ENCODE data around the gene STARD7. TPM values are rescaled to one million over a fixed set of nuclear protein-coding genes. Genes with fewer than 3 reads are reported as not detected.
"Not testable (repeated sequence)": the region's sequence is repeated elsewhere in the genome, so short reads cannot be mapped to it uniquely, and the experiment has no call there.

The STARD7 gene
- 100 to 1,000 TPM; 202 to 225 TPM for total RNA-seq

DNA sequence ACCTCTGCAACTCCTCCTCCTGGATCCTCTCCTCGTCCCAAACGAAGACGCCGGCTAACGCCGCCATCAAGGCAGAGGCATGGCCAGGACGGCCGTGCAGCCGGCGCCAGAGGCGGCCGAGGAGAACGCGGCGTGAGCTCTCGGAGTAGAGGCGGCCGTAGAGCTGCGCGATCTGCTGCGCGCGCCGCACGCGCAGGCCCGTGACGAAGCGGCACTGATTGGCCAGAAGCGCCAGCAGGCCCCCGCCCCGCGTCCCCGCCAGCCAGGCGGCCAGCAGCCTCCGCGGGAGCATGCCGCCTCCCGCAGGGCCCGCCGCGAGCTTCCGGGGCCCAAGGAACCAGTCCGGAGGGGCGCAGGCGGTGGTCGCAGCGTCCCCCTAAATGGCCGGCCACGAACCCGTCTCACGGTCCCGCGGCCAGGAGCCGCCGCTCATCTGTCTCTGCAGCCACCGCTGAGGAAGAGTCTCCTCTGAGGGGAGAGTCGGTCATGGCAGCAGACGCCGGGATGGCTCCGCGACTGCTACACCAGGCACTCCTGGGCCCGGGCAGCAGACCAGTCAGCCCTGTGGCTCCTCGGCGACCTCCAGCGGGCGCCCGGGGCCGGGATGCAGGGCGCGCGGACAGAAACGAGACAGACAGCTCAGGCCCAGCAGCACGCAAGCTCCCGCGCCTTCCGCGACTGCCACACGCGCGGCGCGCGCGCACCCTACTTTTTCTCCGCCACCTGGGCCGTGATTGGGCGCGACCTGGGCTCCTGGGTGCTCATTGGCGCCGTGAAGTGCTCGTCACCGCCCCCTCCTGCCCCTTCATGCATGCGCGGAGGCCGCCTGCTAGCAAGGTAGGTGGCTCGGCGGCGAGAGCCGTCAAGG lies at the start of gene STARD7:
Gene STARD7 (minus strand): TSS at position 685 of the 868 bp plus-strand sequence. CDS start 393 bp downstream, at position 292.
- peak; percentile 89 to 90 for ATAC-seq (replicated peaks in 1 of 2)
- Mint-ChIP-seq H3K4me1 (ENCODE audit: low read depth) (peaks cover 55% of the 10 kb centered on the region), H3K27me3 (ENCODE audit: low read depth) (no peaks in the 10 kb centered on the region), H3K27ac (peak within 1 kb of the TSS; percentile 92), H3K4me3 (peak within 1 kb of the TSS; percentile 94 to 96), H3K36me3 (ENCODE audit: insufficient read depth in 2 of 2) (peaks cover 6 to 20% of the 10 kb centered on the region in 2 donors), H3K9me3 (no peaks in the 10 kb centered on the region)
- peak; percentile 98 to 99 for DNase-seq

- DNase-seq; ATAC-seq (replicated peaks in 1 of 2); H3K4me3 Mint-ChIP-seq; H3K9me3 Mint-ChIP-seq; H3K27me3 Mint-ChIP-seq (ENCODE audit: low read depth); H3K27ac Mint-ChIP-seq: not testable (repeated sequence)
- H3K36me3 Mint-ChIP-seq (ENCODE audit: insufficient read depth in 2 of 2): peaks cover 2 to 14% of the 10 kb centered on the region in 2 donors
- peaks cover 72% of the 10 kb centered on the region for H3K4me1 Mint-ChIP-seq (ENCODE audit: low read depth)
These were observed 49.1 kb upstream of the STARD7 start for GRCh38 chr2:96257744-96258143.

DNA sequence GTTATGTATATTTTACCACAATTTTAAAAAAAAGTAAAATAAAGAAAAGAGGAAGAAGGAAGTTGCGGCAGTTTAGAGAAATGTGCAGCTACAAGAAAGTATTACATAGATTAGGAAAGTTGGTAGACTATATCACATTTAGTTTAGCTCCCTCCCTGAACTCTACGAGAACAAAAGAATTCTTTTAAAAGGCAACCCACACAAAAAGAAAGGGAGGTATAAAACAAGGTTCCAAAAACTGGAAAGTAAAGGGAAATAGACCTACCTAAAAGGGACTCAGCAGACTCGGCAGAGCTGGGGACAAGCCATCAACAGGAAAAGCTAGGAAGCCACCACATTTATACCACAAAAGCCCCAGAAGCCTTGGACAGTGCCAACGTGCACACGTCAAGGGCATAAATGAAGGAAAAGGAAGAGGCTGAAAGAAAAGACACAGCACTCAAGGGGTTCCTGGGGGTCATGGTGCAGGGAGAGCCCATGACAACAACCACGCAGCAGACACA lies 48.0 kb upstream of the STARD7 start:
- ATAC-seq (replicated peaks in 1 of 2) (no peak), DNase-seq (no peak)
- Mint-ChIP-seq H3K27ac (peak overlapping the region; percentile 86), H3K27me3 (ENCODE audit: low read depth) (no peaks in the 10 kb centered on the region), H3K36me3 (ENCODE audit: insufficient read depth in 2 of 2) (peaks cover 2 to 13% of the 10 kb centered on the region in 2 donors), H3K4me1 (ENCODE audit: low read depth) (peaks cover 69% of the 10 kb centered on the region), H3K4me3 (peak overlapping the region; percentile 34 to 61), H3K9me3 (no peaks in the 10 kb centered on the region)

- Mint-ChIP-seq H3K27ac (no peak overlapping the region), H3K9me3 (no peaks in the 10 kb centered on the region), H3K4me1 (ENCODE audit: low read depth) (peaks cover 54% of the 10 kb centered on the region), H3K36me3 (ENCODE audit: insufficient read depth in 2 of 2) (peaks cover 2 to 13% of the 10 kb centered on the region in 2 donors), H3K27me3 (ENCODE audit: low read depth) (no peaks in the 10 kb centered on the region), H3K4me3 (no peak overlapping the region)
- no peak for DNase-seq
- ATAC-seq (replicated peaks in 1 of 2): no peak
These were observed 45.9 kb upstream of the STARD7 start for GRCh38 chr2:96254571-96254970.

DNA sequence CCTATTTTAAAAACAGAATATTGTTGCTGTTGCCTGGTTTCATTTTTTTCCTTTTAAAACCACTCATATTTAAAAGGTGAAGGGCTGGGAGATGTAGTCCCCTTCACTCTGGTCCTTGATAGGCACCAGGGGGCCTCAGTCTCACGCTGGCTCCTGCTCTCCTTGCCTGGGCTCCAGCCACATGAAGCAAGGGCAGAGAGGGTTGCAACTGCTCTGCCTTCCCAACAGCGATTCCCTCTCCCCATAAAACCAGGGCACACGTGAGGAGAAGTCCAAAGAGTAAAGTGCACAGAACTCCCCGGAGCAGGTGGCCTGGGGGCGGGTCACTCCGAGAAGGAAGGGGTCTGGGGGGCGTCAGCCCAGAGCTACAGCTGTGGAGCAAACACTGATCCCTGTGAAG lies 44.4 kb upstream of the STARD7 start:
- Mint-ChIP-seq H3K4me3 (no peak overlapping the region), H3K9me3 (no peaks in the 10 kb centered on the region), H3K4me1 (ENCODE audit: low read depth) (peaks cover 39% of the 10 kb centered on the region), H3K27ac (no peak overlapping the region), H3K36me3 (ENCODE audit: insufficient read depth in 2 of 2) (peaks cover 2 to 13% of the 10 kb centered on the region in 2 donors), H3K27me3 (ENCODE audit: low read depth) (no peaks in the 10 kb centered on the region)
- DNase-seq (no peak), ATAC-seq (replicated peaks in 1 of 2) (no peak)

DNA sequence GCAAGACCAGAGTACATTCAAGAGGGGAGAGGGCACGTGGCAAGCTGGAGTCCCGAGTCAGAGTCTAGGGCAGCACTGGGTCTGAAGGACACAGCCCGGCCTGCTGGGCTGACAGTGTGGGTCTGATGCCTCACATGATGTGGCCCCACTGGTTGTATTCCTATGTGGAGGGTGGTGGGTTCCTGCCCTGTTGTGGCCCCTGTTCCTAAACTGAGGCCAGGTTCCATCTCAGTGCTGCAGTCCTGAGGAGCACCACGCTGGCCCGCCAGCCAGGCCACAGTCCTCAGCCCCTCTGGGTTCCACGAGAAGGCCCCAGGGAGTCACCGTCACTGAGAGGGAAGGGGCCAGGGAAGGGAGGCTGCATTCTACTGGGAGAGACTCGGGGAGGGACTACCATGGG lies 43.9 kb upstream of the STARD7 start:
- ATAC-seq (replicated peaks in 1 of 2): no peak

DNA sequence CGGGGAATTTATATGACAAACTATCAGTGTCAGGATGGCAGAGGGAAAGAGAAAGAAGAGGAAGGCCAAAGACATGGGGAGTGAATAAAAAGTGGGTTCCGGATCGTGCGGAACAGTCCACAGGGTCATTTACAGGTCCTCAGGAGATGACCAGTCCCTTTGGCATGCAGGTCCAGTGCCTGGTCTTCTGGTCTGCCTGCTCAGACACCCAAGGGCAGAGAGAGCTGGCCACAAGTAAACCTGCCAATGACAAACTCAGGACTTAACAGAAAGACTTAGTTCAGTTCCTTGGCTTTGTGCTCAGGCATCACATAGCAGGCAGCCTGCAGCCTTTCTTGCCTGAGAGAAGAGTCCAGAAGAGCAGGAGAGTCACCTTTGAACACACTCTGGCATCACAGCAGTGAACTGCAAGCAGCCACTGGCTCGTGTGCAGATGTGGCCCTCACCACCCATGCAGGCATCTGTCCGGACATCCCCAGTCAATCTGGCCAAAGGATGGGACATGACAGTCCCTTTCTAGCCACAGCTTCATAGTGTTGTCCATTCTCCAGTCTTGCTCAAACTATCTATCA lies 43.2 kb upstream of the STARD7 start:
- H3K36me3 Mint-ChIP-seq (ENCODE audit: insufficient read depth in 2 of 2): peaks cover 2 to 13% of the 10 kb centered on the region in 2 donors
- no peaks in the 10 kb centered on the region for H3K27me3 Mint-ChIP-seq (ENCODE audit: low read depth)

More for the DNA sequence above, 43.9 kb upstream of the STARD7 start:
- no peak for DNase-seq
- Mint-ChIP-seq H3K27ac (no peak overlapping the region), H3K27me3 (ENCODE audit: low read depth) (no peaks in the 10 kb centered on the region), H3K36me3 (ENCODE audit: insufficient read depth in 2 of 2) (peaks cover 2 to 13% of the 10 kb centered on the region in 2 donors), H3K4me1 (ENCODE audit: low read depth) (peaks cover 38% of the 10 kb centered on the region), H3K9me3 (no peaks in the 10 kb centered on the region), H3K4me3 (no peak overlapping the region)

DNA sequence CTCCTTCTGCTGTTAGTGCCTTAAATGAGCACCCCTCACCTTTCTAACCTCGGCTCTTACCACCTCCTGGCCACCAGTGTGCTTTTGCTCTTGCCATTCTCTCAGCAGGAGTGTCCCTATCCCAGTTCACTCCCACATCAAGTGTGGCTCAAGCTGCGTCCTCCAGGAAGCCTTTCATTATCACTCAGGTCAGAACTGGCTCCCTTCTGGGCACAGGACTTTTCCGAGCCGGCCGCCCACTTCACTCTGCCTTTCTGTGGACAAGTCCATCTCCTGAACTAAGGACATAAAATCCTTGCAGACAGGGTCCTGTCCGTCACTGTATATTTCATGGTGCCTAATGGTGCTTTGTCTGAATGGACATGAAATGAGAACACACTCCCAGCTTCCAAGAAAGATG lies 41.6 kb upstream of the STARD7 start:
- Mint-ChIP-seq H3K9me3 (no peaks in the 10 kb centered on the region), H3K4me1 (ENCODE audit: low read depth) (peaks cover 38% of the 10 kb centered on the region), H3K36me3 (ENCODE audit: insufficient read depth in 2 of 2) (peaks cover 3 to 6% of the 10 kb centered on the region in 2 donors), H3K27me3 (ENCODE audit: low read depth) (no peaks in the 10 kb centered on the region), H3K27ac (peak overlapping the region; percentile 29), H3K4me3 (no peak overlapping the region)
- ATAC-seq (replicated peaks in 1 of 2) (no peak), DNase-seq (no peak)

More for the DNA sequence above, 43.2 kb upstream of the STARD7 start:
- DNase-seq: no peak
- no peak overlapping the region for H3K4me3 Mint-ChIP-seq
- H3K4me1 Mint-ChIP-seq (ENCODE audit: low read depth): peaks cover 38% of the 10 kb centered on the region
- H3K9me3 Mint-ChIP-seq: no peaks in the 10 kb centered on the region
- H3K27ac Mint-ChIP-seq: peak overlapping the region; percentile 80
- ATAC-seq (replicated peaks in 1 of 2): peak in 1 of 2 donors; percentile 41

DNA sequence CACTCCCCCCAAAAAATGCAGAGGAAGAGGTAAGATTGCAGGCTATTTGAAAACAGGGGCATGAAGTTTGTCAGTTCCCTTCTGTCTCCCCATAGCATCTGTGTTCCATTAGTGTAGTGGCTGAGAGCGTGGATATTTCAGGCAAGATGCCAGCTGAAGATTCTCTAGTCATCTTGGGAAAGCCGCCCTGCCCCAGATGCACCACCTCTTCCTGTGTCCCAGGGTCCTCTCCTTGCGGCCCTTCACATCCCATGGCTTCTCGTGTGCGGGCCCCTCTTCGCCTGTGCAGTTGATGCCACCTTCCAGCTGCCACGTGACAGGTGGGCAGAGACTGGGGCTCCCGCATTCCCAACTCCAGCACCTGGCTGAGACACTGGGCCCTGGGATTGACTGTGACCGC lies 41.0 kb upstream of the STARD7 start:
- peaks cover 38% of the 10 kb centered on the region for H3K4me1 Mint-ChIP-seq (ENCODE audit: low read depth)
- peaks cover 2 to 6% of the 10 kb centered on the region in 2 donors for H3K36me3 Mint-ChIP-seq (ENCODE audit: insufficient read depth in 2 of 2)

GRCh38 chr2:96248624-96249023 lies 40.0 kb upstream of the STARD7 start:
- Mint-ChIP-seq H3K4me1 (ENCODE audit: low read depth) (peaks cover 42% of the 10 kb centered on the region), H3K36me3 (ENCODE audit: insufficient read depth in 2 of 2) (peaks cover 2 to 6% of the 10 kb centered on the region in 2 donors)

More for the DNA sequence above, 41.0 kb upstream of the STARD7 start:
- Mint-ChIP-seq H3K4me3 (no peak overlapping the region), H3K27me3 (ENCODE audit: low read depth) (no peaks in the 10 kb centered on the region), H3K27ac (peak overlapping the region; percentile 2), H3K9me3 (no peaks in the 10 kb centered on the region)
- ATAC-seq (replicated peaks in 1 of 2): no peak
- DNase-seq: no peak

DNA sequence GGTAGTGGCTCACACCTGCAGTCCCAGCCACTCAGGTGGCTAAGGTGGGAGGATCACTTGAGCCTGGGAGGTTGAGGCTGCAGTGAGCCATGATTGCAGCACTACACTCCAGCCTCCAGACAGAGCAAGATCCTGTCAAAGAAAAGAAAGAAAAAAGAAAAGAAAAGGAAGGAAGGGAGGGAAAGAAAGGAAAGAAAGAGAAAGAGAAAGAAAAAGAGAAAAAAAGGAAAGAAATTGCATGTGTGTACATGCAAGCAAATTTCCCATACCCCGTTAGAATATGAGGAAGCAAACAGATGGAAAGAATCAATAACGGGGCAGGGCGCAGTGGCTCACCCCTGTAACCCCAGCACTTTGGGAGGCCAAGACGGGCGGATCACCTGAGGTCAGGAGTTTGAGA lies 39.3 kb upstream of the STARD7 start:
- peaks cover 46% of the 10 kb centered on the region for H3K4me1 Mint-ChIP-seq (ENCODE audit: low read depth)
- no peaks in the 10 kb centered on the region for H3K9me3 Mint-ChIP-seq
- H3K36me3 Mint-ChIP-seq (ENCODE audit: insufficient read depth in 2 of 2): peaks cover 2 to 3% of the 10 kb centered on the region in 2 donors
- peak overlapping the region; percentile 61 for H3K27ac Mint-ChIP-seq
- no peaks in the 10 kb centered on the region for H3K27me3 Mint-ChIP-seq (ENCODE audit: low read depth)
- ATAC-seq (replicated peaks in 1 of 2) (no peak), DNase-seq (no peak)
- no peak overlapping the region for H3K4me3 Mint-ChIP-seq

More at GRCh38 chr2:96248624-96249023, 40.0 kb upstream of the STARD7 start:
- Mint-ChIP-seq H3K9me3 (no peaks in the 10 kb centered on the region), H3K27me3 (ENCODE audit: low read depth) (no peaks in the 10 kb centered on the region), H3K4me3 (no peak overlapping the region), H3K27ac (no peak overlapping the region)
- no peak for DNase-seq
- ATAC-seq (replicated peaks in 1 of 2): no peak

GRCh38 chr2:96247009-96247408 lies 38.4 kb upstream of the STARD7 start:
- peaks cover 53% of the 10 kb centered on the region for H3K4me1 Mint-ChIP-seq (ENCODE audit: low read depth)
- no peak for DNase-seq
- no peak for ATAC-seq (replicated peaks in 1 of 2)
- H3K36me3 Mint-ChIP-seq (ENCODE audit: insufficient read depth in 2 of 2): peaks cover 2 to 3% of the 10 kb centered on the region in 2 donors
- no peaks in the 10 kb centered on the region for H3K9me3 Mint-ChIP-seq
- H3K27me3 Mint-ChIP-seq (ENCODE audit: low read depth): no peaks in the 10 kb centered on the region
- no peak overlapping the region for H3K4me3 Mint-ChIP-seq
- peak overlapping the region; percentile 51 for H3K27ac Mint-ChIP-seq

All from activated T-cell treated with anti-CD3 and anti-CD28 coated beads, Interleukin-2, amount 50 U/mL, for 72 hours (primary cell).